Pancreas (tissue), 10 donors: ENCODE results near the gene RAB28. TPM values are rescaled to one million over a fixed set of nuclear protein-coding genes. Genes with fewer than 3 reads are reported as not detected.
A peak's percentile ranks its signal among the peaks of the same experiment; 100 is the strongest.

Experiments used
- ATAC-seq, 4 donors: fragments of 200-7000 bp; cut with Tn5 transposase; one replicate each; pipeline versions ENCODE4 v1.8.0 to v1.9.1; 2020; ENCODE audit warnings: mild to moderate bottlenecking in 4 of 4, moderate library complexity in 4 of 4
- DNase-seq, 6 donors: peaks; one replicate each; pipeline ENCODE4 v3.0.0-alpha.2; 2020
- FAIRE-seq: peaks from 2 replicates; lab custom pipeline; 2012; peaks lifted over from hg19 to GRCh38; lab: Jason Lieb, UNC
- H3K27ac ChIP-seq, 4 donors: fragments of 200-600 bp; sonication (generic); 1 replicate in 3 of 4; 2 replicates in 1 of 4; pipeline versions ENCODE4 v1.5.0 to v1.8.0; 2020
- H3K27me3 ChIP-seq, 4 donors: fragments of 200-600 bp; one replicate each; pipeline ENCODE4 v1.8.0; 2021
- H3K36me3 ChIP-seq, 3 donors: fragments of 200-600 bp; sonication (generic) in 1 of 3; one replicate each; pipeline versions ENCODE4 v1.5.0 to v1.8.0; 2020 to 2021
- H3K4me1 ChIP-seq, 3 donors: fragments of 200-600 bp; one replicate each; pipeline ENCODE4 v1.8.0; 2021
- H3K4me3 ChIP-seq, 4 donors: fragments of 200-600 bp; sonication (generic) in 2 of 4; one replicate each; pipeline versions ENCODE4 v1.5.0 to v1.8.0; 2020 to 2021
- H3K9me3 ChIP-seq, 4 donors: fragments of 200-600 bp; one replicate each; pipeline ENCODE4 v1.8.0; 2021
- CTCF ChIP-seq, 4 donors: fragments of 200-600 bp; sonication (generic) in 3 of 4; IDR thresholded peaks; one replicate each; pipeline versions ENCODE4 v1.5.0 to v1.8.0; 2021; ENCODE audit warnings: antibody characterized with exemption in 4 of 4
- WGBS, 2 donors: extraction: QIAGEN DNeasy Blood & Tissue Kit; methylation state at CpG; one replicate each; pipeline ENCODE4 v1.1.7; 2013; 5-methylcytosine and 5-hydroxymethylcytosine counted together
- intact Hi-C, 3 donors: fragments of 100-400 bp; cut with DNase I; formaldehyde crosslinking; loops; one replicate each; pipeline versions ENCODE4 v1.11.1 to v1.14.2; 2022
- polyA plus RNA-seq, 2 donors: library from polyadenylated mRNA; stranded (reverse); fragments of 200-250 nt; gene quantifications; one replicate each; pipeline ENCODE4 v1.2.3, GENCODE V29; 2013
- total RNA-seq, 6 donors: library from RNA; stranded (reverse); fragmentation: NEBNext Ultra II Directional in 4 of 6; extraction: Animal tissue kit (Norgen Biotek cat#: 25700) in 4 of 6; gene quantifications; one replicate each; pipeline versions ENCODE4 v1.2.1 to v1.2.4, GENCODE V29; 2021 to 2023
- donor health status: healthy with polysubstance abuse.
- donor health status: DM: no; HTN: no; CAD: no; lungs with moderate emphysema.
- donor health status: DM: no; HTN: no; CAD: no.
- donor health status: control.
- donor health status: control.
- donor health status: Bipolar disorder and iron deficiency.
- donor health status: DM: yes; HTN: yes; CAD: no.
- donor health status: DM: no; HTN: no; CAD: no.
- donor health status: DM: no; HTN: no; CAD: no.
- donor health status: DM: yes; HTN: yes; CAD: no.

Gene RAB28
- total and polyA plus RNA-seq, 8 donors = 2.9 to 10.5 (median 5.4) TPM

- FAIRE-seq (no peak), DNase-seq (no peak), ATAC-seq (peak in 3 of 4 donors; percentile 6 to 40 (median 26))
- Histone ChIP-seq H3K4me3 (peak overlapping the region; percentile 60 to 93 (median 82)), H3K27me3 (no peaks in the 10 kb centered on the region), H3K27ac (peak overlapping the region; percentile 82 to 95 (median 90)), H3K9me3 (no peaks in the 10 kb centered on the region), H3K4me1 (peaks cover 0 to 8% (median 4%) of the 10 kb centered on the region in 3 donors), H3K36me3 (no peaks in the 10 kb centered on the region)
- intact Hi-C loops = no loop called here
- WGBS, 2 donors = 8 to 10% methylated on average over 17 of the region's 17 CpGs
- no peak for TF ChIP-seq CTCF (IDR thresholded peaks at IDR 0.05)
Observed at GRCh38 chr4:13483136-13483767, 888 bp downstream of the RAB28 start.

GRCh38 chr4:13481569-13481968 lies 2.6 kb downstream of the RAB28 start:
- no peak for TF ChIP-seq CTCF (IDR thresholded peaks at IDR 0.05)
- Histone ChIP-seq H3K4me3 (no peak overlapping the region), H3K9me3 (no peaks in the 10 kb centered on the region), H3K36me3 (no peaks in the 10 kb centered on the region), H3K27me3 (no peaks in the 10 kb centered on the region), H3K27ac (no peak overlapping the region), H3K4me1 (peaks cover 0 to 8% (median 4%) of the 10 kb centered on the region in 3 donors)
- FAIRE-seq (peak; percentile 80), DNase-seq (no peak), ATAC-seq (no peak)
- WGBS, 2 donors = 31 to 45% methylated on average over 1 of the region's 1 CpG
- intact Hi-C loops = no loop called here

- no peak overlapping the region for H3K4me3 ChIP-seq
- intact Hi-C loops = no loop called here
- 97 to 98% methylated on average over 1 of the region's 1 CpG for WGBS, 2 donors
- H3K27ac ChIP-seq = no peak overlapping the region
- no peak for ATAC-seq
- H3K4me1 ChIP-seq = peaks cover 0 to 8% (median 4%) of the 10 kb centered on the region in 3 donors
- DNase-seq = no peak
- H3K9me3 ChIP-seq = no peaks in the 10 kb centered on the region
- no peak for FAIRE-seq
- no peaks in the 10 kb centered on the region for H3K27me3 ChIP-seq
- no peaks in the 10 kb centered on the region for H3K36me3 ChIP-seq
- TF ChIP-seq CTCF (IDR thresholded peaks at IDR 0.05) = no peak
Observed at GRCh38 chr4:13478707-13479106, 5.4 kb downstream of the RAB28 start.

GRCh38 chr4:13478131-13478530 lies 6.0 kb downstream of the RAB28 start:
- FAIRE-seq = no peak

More at GRCh38 chr4:13478131-13478530, 6.0 kb downstream of the RAB28 start:
- no peak for DNase-seq
- Histone ChIP-seq H3K4me1 (peaks cover 0 to 5% (median 4%) of the 10 kb centered on the region in 3 donors), H3K4me3 (no peak overlapping the region), H3K27ac (no peak overlapping the region), H3K36me3 (no peaks in the 10 kb centered on the region), H3K27me3 (no peaks in the 10 kb centered on the region), H3K9me3 (no peaks in the 10 kb centered on the region)
- TF ChIP-seq CTCF (IDR thresholded peaks at IDR 0.05) = no peak
- ATAC-seq = no peak
- WGBS, 2 donors = 91 to 92% methylated on average over 2 of the region's 2 CpGs
- intact Hi-C loops = no loop called here
